Ramos (cell line): ENCODE results near the gene LDLRAD3.

ENCODE experiments used
- in situ Hi-C: fragments of 300-500 bp; cut with MboI; formaldehyde crosslinking; loops from one replicate; pipeline ENCODE4 v1.14.3; 2022; ENCODE audit warnings: low sequenced_read_pairs; ENCODE audit not compliant: unreplicated experiment

Gene LDLRAD3

DNA sequence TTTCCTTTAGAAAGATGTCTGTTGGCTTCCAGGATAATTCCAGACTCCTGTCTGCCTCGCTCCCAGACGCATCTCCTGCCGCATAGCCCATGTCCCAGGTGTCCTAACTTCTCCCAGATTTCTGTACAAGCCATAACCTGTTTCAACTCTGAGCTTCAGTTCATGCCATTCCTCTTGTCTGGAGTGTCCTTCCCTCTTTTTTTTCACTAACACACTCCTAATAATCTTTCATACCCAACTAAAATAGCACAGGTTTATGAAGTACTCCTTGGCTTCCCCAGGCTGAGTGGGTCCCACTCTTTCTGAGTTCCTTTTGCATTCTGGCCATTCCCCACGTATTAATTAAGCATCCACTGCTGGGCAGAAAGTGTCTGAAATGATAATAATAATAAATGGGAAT lies 123.0 kb downstream of the LDLRAD3 start:
- in situ Hi-C loops: no loop called here

DNA sequence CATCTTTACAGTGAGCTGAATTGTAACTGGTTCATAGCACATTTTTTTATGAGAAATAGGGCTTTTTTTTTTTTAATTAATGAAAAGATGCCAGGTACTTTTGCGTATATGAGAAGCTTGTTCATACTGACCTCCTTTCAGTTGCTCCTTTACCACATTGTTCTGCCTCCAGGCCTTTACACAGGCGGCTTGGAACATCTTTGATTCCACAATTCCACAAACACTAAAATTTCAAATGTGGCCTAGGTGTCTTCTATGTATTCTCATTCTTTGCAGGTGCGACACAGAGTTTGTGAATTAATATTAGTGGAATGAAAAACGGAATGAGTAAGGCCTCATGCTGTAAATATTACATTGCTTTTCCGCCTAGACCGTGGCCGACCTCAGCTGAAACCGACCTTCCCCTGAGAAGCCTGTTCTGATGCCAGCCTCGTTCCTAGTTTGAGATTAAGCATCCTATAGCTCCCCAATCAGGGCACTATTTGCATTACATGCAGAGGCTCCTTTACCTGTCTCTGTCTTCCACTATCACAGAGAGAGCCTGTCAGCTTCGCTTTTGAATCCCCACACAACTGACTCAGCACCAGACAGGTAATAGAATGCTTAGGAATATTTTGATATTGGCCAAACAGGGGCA lies 125.8 kb downstream of the LDLRAD3 start:
- in situ Hi-C loops: no loop called here

DNA sequence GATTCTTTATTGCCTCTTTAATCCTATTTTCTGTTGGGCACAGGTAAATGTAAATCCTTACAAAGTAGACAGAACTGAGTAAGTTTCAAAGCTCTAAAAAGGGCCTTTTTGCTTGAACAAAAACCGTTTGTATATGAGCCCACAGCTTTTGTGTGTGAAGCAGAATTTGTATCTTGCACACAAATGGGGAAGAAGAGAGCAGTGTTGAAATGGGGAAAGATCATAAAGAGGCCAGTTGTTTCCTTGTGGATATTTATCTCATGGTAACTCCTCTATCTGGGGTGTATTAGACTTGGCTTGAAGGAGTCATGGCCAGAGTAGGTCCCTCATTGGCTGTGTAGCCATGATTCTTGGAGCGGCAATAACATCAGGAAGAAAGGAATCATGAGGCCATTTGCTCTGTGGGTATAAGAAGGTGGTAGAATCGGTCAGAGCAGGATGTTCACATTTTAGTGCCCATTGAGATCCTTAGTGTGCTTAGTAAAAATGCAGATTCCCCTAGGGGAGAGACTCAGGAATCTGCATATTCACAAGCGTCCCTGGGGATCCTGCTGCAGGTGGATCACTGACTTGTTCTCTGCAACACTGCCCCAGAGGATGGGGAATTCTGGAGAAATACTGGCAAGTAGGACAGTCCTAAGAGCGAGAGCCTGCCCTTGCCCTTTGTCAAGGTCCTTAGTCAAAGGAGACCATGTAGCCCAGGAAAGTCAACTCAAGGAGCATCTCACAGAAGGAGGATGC lies 126.5 kb downstream of the LDLRAD3 start:
- in situ Hi-C loops: no loop called here

DNA sequence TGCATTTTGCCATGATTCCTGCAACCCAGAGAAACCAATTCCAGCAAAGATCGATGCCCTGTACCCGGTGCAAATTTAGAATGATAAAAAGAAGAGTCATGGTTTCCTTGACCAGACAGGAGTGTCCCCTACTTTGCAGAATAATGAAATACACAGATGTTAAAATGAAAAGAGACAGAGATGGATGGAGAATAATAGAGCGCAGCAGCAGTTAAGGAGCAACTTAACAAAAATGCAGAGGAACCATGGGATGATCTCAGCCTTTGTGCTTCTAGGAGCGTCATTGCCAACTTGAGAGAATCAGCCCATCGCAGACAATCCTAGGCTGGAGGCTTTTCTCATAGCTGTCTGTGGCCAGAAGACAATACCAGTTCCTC lies 127.1 kb downstream of the LDLRAD3 start:
- in situ Hi-C loops: no loop called here

DNA sequence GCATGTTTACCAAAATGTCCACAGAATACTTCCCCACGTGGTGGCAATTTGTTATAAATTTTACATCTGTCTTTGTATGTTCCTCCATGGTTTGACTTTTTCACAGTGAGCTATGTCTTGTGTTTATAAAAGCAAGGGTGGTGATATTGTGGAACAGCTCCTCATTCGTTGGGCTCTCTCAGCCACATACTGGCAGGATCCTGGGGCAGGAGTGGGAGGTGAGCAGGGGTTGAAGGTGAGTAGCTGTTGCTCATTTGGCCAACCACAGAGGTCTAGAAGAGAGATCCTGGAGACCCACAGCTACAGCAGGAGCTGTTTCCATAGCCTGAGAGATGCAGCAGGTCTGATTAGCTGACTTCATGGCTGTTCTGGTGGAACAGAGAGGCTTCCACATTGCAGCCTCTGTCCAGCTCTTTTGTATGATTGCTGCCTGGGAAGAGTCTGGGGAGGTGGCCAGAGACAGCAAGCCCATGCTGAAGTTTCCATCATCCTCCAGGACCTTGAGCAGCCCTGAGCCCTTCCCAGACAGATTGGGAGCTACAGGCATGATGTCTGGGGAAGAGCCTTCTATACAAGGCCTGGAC lies 128.1 kb downstream of the LDLRAD3 start:
- in situ Hi-C loops: no loop called here

DNA sequence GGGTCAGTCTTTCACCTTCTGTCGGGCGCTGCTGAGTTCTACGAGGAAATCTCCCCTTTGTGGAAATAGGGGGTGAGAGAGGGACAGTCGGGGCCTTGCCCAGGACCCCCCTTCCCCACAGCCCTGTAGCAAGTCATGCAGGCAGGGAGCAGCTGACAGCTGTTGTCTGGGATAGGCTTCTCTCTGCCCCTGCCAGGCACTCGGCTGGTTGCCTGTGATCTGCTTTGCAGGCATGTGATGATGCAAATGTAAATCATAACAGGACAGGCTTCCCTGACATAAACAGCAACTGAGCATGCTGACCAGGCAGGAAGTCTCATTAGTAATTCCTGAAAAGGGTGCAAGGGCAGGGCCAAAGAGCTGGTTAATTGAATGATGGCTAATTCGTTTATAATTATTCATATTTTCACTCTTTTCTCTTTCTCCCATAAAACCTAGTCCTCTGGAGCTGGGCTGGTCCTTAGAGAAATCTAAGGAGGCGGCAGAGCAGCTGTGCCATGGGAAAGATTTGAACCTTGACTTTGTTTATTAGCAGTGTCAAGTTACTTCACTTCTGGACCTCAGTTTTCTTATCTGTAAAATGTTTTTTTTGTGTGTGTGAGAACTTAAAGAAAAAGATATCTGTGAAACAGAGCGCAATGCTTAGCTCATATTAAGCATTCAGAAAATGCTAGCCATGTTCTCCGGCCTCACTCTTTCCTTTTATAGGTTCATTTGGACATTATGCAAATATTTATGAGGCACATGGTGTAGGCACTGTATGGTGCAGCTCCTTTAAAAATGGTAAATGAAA lies 129.7 kb downstream of the LDLRAD3 start:
- in situ Hi-C loops: no loop called here

DNA sequence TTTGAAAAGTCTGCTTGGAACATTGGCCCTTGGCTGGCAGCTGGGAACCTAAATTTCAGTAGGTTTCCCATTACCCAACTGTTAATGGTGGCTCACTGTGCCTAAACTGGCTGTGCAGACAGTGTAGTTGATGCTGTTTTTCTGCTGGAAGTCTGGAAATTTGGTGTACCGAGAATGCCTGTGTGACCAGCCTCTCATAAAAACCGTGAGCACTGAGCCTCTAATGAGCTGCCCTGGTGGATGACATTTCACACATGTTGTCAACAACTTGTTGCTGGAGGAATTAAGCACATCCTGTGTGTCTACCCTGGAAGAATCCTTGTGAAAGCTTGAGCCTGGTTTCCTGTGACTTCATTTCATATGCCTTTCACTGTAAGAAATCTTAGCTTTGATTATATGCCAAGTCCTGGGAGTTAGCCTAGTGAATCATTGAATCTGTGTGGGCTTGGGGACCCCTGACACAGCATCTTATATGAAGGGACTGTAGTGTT lies 131.1 kb downstream of the LDLRAD3 start:
- in situ Hi-C loops: no loop called here

DNA sequence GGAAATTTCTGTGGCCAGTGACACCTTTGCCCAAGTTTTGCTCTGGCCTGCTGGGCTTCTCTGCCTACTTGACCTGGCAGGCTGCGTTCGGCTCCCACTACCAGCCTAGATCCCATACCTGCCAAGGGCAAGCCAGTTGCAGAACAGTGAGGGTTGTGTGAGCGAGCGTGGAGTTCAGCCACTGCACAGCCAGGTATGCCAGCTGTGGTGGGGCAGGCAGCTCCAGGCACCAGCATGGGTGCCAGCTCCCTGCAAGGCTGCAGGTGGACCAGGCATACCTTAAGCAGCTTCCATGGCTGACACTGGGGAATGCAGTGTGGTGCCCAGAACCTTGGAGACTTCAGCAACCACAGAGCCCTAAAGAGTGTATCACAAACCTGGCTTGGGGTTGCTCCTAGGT lies 133.5 kb downstream of the LDLRAD3 start:
- in situ Hi-C loops: no loop called here

DNA sequence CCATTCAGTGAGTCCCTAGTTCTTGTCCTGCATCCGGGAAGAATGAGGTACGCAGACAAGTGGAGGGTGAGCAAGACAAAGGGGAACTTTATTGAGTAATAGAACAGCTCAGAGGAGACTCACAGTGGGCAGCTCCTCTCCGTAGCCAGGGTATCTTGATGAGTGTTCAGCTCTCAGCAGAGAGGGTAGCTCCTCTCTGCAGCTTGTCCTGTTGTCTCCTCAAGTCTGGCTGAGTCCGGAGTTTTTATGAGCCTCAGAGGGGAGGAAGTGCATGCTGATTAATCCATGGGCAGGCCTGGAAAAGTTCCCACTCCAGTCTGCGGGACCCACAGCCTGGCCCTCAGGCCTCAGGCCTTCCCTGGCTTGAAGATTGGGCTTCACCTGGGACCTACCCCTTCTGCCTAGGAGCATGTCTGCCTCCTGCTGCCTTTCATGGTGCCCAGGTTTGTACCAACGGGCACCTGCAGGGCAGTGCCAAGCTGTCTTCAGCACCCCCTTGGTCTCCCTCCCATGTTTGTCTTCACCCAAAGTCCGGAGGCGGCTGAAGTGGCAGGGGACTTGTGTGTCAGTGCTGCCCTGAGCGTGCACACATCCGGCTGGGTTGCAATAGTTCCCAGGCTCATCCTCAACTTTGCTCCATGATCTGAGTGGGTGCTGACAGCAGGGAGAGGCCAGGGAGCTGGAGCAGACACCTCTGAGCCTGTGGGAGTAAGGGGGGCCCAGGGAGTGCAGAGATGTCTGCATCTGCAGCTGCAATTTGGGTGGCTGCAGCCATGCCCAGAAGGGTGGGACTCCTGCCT lies 134.2 kb downstream of the LDLRAD3 start:
- in situ Hi-C loops: no loop called here

DNA sequence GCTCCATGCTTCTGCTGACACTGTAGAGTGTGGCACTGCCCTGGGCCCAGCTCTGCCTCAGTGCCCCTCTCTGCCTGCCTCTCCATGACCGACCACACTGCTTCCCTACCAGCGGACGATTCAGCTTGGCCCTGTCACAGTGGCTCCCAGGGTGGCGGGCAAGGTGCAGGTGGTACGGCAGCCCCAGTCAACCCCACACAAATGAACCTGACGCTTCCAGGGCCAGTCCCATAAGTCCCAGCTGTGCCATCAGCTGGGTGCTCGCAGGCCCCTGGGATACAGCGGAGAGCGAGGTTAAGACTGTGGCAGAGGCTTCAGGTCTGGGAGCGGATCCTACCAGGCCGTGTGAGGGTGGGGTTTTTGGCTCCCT lies 134.8 kb downstream of the LDLRAD3 start:
- in situ Hi-C loops: no loop called here

DNA sequence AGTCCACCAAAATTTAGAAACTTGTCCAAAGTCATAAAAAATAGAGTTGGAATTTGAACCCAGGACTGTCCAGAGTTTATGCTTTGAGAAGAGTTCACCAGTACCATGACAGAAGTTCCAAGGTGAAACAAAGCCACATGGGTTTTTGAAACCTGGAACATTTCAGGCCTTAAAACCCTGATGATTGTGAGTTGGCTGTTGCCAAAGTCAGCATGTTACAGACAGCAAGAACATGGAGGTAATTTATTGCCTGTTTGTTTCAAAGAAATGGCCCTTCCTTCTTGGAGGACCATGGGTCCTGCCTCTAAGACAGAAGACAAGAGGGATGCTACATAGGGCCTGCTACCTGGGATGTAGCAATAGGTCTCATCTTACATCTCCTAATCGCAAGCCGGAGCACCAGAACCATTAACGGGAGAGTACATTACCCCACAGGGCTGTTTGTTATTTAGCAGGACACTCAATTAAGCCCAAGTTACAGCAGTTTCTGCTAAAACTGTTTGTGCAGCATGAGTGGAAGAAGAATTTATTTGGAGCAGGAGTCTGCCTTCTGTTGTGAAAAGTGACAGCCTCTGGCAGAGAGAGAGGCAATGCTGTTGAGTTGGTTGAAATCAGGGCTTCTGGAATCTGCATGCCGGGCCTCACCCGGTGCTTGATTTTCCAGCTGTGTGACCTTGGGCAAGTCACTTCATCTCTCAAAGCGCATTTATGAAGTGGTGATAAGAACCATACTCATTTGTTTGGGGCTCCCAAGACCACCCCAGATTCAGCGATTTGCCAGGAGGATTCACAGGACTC lies 136.2 kb downstream of the LDLRAD3 start:
- in situ Hi-C loops: no loop called here

DNA sequence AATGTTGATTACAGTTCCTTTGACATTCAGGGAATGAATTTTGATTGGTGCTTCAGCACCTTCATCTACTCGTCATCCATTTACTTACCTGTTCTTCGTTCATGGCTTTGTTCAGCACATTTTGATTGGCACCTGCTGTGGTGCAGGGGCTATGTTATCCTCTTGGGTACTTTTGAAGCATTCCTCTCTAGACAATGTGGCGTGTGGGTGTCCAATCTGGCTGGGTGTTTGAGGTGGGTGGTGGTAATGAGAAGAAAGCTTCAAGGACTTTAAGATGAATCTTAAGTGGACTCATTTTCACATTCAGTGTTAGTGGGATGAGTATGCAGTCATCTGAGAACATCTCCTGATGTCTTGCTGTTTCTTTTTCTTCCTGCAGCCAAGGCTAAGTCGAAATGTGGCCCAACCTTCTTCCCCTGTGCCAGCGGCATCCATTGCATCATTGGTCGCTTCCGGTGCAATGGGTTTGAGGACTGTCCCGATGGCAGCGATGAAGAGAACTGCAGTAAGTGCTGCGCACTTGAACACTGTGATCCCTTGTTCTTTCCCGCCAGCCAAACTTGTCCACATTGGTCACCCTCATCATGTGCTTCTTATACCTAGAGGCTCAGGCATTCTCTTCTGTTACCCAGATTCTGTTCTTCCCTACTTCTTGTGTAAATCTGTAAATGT lies 137.5 kb downstream of the LDLRAD3 start:
- in situ Hi-C loops: no loop called here

DNA sequence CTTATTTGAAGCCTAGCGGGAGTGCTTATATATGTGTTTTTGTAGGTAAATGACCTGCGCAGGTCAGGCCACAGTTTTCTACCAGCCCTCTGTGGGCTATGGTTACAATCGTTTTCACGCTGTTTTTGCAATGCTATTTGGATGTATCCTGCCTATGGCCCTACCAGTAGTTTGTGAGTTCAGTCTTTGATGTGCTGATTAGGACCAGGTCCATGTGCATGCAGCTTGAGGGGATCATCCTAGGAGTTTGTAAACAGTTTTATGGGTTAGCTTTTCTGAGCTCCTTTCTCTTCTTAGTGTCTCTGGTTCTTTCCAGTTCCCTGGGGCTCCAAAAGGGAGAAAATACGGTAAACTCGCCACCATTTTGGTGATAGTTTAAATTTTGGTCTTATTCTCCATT lies 142.5 kb downstream of the LDLRAD3 start:
- in situ Hi-C loops: no loop called here

DNA sequence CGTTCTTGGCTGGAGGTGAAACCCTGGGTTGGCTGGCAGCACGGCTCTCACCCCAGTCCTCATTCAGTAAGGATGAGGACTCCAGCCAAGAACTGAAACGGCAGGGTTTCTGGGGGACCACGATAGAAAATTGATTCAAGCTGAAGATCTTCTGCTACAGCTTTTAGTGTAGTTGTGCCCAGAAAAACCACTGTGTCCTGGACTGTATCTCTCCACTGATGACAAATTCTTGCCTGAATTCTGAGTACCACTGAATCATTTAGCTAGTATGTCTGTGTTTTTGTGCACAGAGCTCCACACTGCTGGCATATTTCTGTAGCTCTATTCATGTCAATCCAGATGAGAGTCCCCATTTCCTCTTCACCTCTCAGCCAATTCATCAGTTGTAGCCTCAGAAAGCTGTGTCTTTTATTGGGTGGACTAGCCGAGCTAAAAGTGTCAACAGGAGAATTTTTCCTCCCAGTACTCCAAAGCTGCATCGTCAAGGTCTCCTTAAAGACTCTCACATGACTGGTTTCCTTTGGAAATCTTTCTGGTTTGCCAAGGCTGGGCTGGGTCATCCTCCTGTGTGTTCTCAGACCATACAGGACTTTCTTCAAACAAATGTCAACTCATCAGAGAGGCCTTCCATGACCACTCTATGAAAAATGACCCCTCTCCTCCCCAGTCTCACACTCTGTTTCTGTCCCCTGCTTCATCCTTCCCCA lies 144.6 kb downstream of the LDLRAD3 start:
- in situ Hi-C loops: no loop called here

DNA sequence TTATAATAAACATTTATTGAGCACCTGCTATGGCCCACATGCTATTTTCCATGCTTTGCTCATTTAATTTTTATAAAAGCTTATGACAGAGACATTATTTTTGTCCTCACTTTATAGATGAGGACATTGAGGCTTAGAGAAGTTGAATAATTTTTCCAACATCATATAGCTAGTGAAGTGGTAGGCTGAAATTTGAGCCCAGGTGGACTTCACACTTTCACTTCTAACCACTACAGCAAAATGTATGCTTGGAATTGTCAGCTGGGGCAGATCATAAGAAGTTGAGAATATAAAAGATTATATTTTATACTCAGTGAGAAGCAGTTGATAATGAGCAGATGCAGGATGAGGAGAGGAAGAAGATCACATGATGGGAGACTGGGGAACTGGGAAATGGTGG lies 146.1 kb downstream of the LDLRAD3 start:
- in situ Hi-C loops: no loop called here

DNA sequence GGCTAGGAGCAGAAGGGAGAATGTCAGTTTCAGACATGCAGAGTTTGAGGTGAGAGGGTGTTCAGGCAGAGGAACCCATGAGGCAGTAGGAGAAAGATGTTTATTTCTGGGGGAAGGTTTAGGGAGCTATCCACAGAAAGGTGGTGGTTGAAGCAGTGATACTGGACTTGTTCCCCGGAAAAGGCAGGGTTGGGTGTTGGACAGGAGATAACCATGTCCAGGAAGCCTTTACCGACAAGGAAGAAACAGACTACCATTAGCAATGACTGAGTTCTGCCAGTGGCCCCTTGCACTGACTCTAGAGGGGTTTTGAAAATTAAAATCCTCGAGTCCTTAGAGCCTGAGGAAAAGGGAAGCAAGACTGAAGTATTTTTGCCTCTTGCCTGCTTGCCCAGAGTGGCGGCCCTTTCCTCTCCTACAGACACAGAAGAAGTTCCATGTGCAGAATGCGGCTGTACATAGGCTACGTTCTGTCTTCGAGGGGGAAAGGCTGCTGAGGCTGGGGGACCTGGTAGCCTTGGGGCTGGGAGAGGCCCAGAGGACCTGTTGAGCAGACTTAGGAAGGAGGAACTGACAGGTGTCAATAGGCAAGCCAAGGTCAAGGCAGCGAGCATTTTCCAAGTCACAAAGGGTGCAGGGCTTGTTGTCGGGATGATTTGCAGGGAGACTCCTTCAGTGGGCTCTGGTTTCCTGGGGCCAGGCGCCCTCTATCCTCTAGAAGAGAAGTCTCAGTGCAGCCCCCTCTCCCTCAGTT lies 146.7 kb downstream of the LDLRAD3 start:
- in situ Hi-C loops: no loop called here

DNA sequence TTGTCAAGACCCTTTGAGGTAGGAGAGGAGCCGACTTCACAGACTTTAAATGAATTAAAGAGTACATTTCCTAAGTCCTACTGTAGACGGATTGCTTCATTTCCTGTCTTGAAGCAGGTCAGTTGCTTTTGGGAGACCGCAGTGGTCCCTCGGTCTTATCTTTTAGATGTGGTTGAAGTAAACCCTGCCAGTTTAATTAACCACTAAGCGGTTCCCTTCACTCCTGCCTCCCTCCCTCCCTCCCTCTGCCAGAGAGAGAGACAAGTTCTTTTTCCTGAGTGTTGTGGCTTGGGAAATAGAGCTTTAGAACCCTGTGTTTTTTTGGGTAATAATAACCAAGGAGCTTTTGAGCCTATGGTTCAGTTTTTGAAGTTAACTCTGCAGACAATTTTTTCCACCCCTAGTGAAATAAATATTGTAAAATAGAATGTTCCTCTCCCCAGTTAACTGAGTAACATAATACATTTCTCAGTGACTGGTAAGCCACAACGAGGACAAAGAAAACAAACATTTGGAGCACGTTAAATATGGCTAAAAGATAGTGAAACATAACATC lies 147.5 kb downstream of the LDLRAD3 start:
- in situ Hi-C loops: no loop called here
